Nephron (organoid): ENCODE measurements around the gene ITGA1.
A peak's percentile ranks its signal among the peaks of the same experiment; 100 is the strongest.

Experiments
- H3K27ac Mint-ChIP-seq, 3 experiments: 2 replicates each; pipeline ENCODE4 v1.8.0; 2020; ENCODE audit warnings: mixed read lengths in 3 of 3, mild to moderate bottlenecking in 2 of 3, moderate library complexity in 1 of 3
- H3K27me3 Mint-ChIP-seq: 2 replicates; pipeline ENCODE4 v1.8.0; 2021; ENCODE audit warnings: low read depth, mild to moderate bottlenecking, moderate library complexity, mixed read lengths
- H3K36me3 Mint-ChIP-seq: 2 replicates; pipeline ENCODE4 v1.8.0; 2020; ENCODE audit warnings: low read depth, mixed read lengths
- H3K4me1 Mint-ChIP-seq: 2 replicates; pipeline ENCODE4 v1.8.0; 2020; ENCODE audit warnings: mixed read lengths
- H3K4me3 Mint-ChIP-seq, 3 experiments: 2 replicates each; pipeline ENCODE4 v1.8.0; 2020; ENCODE audit warnings: mild to moderate bottlenecking in 3 of 3, mixed read lengths in 3 of 3, moderate library complexity in 2 of 3
- H3K9me3 Mint-ChIP-seq: 2 replicates; pipeline ENCODE4 v1.8.0; 2020; ENCODE audit warnings: mixed read lengths
- CTCF ChIP-seq, 3 experiments: fragments of 200-600 bp; sonication (generic); IDR thresholded peaks; one replicate each; pipeline ENCODE4 v1.5.0; 2021; ENCODE audit warnings: antibody characterized with exemption in 3 of 3; ENCODE audit not compliant: unreplicated experiment in 3 of 3

The ITGA1 gene

GRCh38 chr5:52807723-52808122 lies 20.0 kb downstream of the ITGA1 start:
- no peak overlapping the region for H3K4me3 Mint-ChIP-seq
- peaks cover 27% of the 10 kb centered on the region for H3K4me1 Mint-ChIP-seq
- no peak for TF ChIP-seq CTCF (IDR thresholded peaks at IDR 0.05; ENCODE audit: unreplicated experiment in 3 of 3)
- H3K36me3 Mint-ChIP-seq = peaks cover 17% of the 10 kb centered on the region
- H3K27ac Mint-ChIP-seq = peak overlapping the region in 2 of 3 experiments; percentile 55 to 73
- no peaks in the 10 kb centered on the region for H3K9me3 Mint-ChIP-seq
- H3K27me3 Mint-ChIP-seq = no peaks in the 10 kb centered on the region

GRCh38 chr5:52808316-52808901 lies 20.7 kb downstream of the ITGA1 start:
- no peak overlapping the region for H3K4me3 Mint-ChIP-seq
- no peaks in the 10 kb centered on the region for H3K9me3 Mint-ChIP-seq
- H3K4me1 Mint-ChIP-seq = peaks cover 21% of the 10 kb centered on the region
- H3K27me3 Mint-ChIP-seq = no peaks in the 10 kb centered on the region
- peaks cover 17% of the 10 kb centered on the region for H3K36me3 Mint-ChIP-seq
- peak overlapping the region; percentile 37 to 73 (median 55) for H3K27ac Mint-ChIP-seq
- no peak for TF ChIP-seq CTCF (IDR thresholded peaks at IDR 0.05; ENCODE audit: unreplicated experiment in 3 of 3)

GRCh38 chr5:52809884-52810283 lies 22.2 kb downstream of the ITGA1 start:
- Mint-ChIP-seq H3K27me3 (no peaks in the 10 kb centered on the region), H3K4me1 (peaks cover 11% of the 10 kb centered on the region), H3K36me3 (peaks cover 8% of the 10 kb centered on the region), H3K4me3 (no peak overlapping the region), H3K27ac (peak overlapping the region in 2 of 3 experiments; percentile 38 to 66), H3K9me3 (no peaks in the 10 kb centered on the region)
- no peak for TF ChIP-seq CTCF (IDR thresholded peaks at IDR 0.05; ENCODE audit: unreplicated experiment in 3 of 3)

- H3K9me3 Mint-ChIP-seq = no peaks in the 10 kb centered on the region
Observed at GRCh38 chr5:52810426-52810825, 22.7 kb downstream of the ITGA1 start.

GRCh38 chr5:52811067-52811749 lies 23.5 kb downstream of the ITGA1 start:
- H3K36me3 Mint-ChIP-seq = no peaks in the 10 kb centered on the region
- H3K27me3 Mint-ChIP-seq = no peaks in the 10 kb centered on the region
- TF ChIP-seq CTCF (IDR thresholded peaks at IDR 0.05; ENCODE audit: unreplicated experiment in 3 of 3) = no peak
- no peak overlapping the region for H3K4me3 Mint-ChIP-seq
- H3K27ac Mint-ChIP-seq = peak overlapping the region in 1 of 3 experiments; percentile 33
- H3K9me3 Mint-ChIP-seq = no peaks in the 10 kb centered on the region
- H3K4me1 Mint-ChIP-seq = peaks cover 6% of the 10 kb centered on the region

More at GRCh38 chr5:52810426-52810825, 22.7 kb downstream of the ITGA1 start:
- peak overlapping the region in 2 of 3 experiments; percentile 11 to 56 for H3K27ac Mint-ChIP-seq
- TF ChIP-seq CTCF (IDR thresholded peaks at IDR 0.05; ENCODE audit: unreplicated experiment in 3 of 3) = no peak
- H3K27me3 Mint-ChIP-seq = no peaks in the 10 kb centered on the region
- no peak overlapping the region for H3K4me3 Mint-ChIP-seq
- H3K36me3 Mint-ChIP-seq = peaks cover 3% of the 10 kb centered on the region
- H3K4me1 Mint-ChIP-seq = peaks cover 6% of the 10 kb centered on the region
